Activated CD8-positive, alpha-beta memory T cell treated with anti-CD3 and anti-CD28 coated beads, Interleukin-2, amount 50 U/mL, for 1 hour (primary cell): ENCODE measurements around the gene TEX44.

Experiments used
- DNase-seq: peaks from one replicate; pipeline ENCODE4 v3.0.0-alpha.2; 2020; ENCODE audit errors: extremely low read depth

The TEX44 gene

DNA sequence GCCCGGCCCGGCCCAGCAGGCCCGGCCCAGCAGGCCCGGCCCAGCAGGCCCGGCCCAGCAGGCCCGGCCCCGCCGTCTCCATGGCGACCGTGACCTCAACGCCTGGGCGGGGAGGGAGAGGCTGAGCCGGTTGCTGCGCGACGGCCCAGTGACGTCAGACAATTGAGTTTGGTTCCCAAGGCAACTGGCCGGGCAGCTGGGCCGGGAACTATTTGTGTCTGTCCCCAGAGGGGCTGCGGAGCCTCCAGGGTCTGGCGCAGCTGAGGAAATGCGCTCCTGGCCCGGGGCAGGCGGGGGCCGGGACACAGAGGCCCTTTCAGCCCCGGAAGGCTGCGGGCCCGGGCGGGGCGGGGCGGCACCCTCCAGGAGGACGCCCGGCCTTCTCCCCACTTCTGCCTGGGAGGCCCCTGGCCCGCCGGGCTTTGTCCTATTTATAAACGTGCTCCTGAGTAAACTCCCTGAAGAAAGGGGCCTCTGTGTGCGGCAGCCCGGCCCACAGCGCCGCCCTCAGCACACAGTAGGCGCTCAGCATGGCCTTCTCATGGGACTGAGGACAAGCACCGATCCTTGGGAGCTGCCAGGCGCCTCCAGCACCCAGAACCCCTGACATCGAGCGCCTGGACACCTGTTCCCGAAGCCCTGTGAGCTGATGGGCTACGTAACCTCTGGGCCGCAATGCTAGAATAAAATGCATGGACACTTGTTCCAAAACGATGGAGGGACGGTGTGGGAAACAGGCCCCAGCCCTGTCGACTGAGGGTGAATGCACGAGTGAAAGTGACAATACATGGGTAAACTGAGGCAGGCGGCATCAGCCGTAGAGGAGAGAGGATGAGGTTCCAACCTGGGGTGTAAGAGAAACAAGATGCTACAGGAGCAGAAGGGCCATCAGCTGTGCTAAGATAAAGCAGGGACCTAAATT is 12.3 kb downstream of the TEX44 start:
- DNase-seq = peak; percentile 93

DNA sequence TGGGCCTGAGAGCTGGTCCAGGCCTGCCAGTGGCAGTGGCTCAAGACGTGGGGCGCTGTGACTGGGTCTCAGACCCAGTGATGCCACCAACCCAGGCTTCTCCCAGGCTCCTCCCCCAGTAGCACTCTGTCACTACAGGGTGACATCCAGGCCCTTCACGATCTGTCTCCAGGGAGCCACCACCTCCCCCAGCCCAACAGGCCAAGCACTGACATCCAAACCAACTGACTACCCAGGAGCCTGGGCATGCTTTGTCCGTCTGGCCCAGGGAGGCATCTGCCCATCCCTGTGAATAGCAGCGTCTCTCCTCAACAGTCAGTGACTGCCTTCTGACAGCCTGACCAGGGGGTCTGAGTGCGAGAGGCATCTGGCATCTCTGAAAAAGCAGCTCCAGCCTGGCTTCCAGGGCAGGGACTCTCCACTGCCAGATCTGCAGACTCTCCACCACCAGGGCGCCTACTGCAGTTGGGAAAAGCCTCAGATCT is 13.0 kb downstream of the TEX44 start:
- no peak for DNase-seq

DNA sequence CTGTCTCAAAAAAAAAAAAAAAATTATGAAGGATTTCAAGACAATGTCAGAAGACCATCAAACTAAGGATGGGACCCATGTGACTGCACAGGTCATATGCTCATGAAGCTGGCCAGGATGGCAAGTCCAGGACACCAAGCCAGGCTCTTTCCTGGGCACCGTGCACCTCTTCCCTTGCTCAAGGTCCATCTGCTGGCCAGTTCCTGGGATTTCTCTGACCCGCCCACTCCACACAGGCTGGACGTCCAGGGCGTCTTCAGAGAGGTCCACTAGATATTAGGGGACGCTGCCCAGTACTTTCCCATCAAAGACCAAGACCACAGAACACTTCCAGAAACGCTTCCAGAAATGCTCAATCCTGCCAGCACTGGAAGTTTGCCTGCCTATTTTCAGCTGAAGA is 14.3 kb downstream of the TEX44 start:
- no peak for DNase-seq

DNA sequence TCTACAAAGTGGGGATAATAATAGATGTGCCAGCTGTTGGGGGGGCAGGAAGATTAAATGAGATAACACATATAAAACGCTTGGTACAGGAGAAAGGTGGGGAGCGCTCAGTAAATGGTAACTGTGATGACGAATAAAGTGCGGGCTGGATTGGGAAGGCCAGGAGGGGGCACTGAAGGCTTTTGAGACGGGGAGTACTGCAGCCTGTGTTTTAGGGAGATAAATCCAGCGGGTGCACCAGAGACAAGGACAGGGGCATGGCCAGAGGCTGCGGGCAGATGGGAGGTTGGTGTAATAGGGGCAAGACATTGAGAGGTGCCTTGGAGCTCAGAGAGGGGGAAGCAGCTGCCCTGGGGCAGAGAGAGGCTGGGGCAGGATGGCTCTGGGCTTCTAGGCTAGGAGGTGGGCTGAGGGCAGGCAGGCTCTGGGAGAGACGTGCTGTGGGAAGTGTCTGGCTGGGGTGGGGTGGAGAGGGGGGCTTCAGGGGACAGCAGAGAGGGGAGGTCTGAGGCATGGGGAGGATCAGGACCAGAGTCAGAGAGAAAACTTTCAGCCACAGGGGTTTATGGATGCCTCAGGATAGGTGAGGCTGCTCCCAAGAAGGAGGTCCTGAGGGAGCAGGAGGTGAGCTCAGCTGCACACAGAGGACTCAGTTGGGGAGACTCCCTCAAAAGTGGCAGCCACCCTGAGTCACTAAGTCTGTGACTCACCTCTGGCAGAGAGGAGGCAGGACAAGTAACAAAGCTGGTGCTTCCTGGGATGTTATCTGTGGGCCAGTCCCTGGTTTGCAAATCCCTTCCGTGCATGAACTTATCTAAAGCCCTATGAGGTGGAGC is 18.8 kb downstream of the TEX44 start:
- no peak for DNase-seq

DNA sequence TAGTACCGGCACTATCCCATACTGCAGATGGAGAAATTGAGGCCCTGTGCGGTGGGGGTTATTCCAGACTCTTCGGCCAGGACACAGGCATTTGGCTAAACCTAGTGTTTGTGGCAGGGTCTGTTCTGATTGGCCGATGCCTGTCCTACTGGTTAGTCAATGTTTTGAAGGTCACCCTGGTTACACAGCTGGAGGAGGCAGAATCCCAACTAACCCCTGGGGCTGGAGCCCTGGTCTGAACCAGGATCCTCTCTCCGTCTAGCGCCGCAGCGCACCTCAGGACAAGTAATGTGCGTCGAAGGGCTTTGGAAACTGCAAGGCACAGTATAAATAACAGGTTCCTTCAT is 19.4 kb downstream of the TEX44 start:
- no peak for DNase-seq

DNA sequence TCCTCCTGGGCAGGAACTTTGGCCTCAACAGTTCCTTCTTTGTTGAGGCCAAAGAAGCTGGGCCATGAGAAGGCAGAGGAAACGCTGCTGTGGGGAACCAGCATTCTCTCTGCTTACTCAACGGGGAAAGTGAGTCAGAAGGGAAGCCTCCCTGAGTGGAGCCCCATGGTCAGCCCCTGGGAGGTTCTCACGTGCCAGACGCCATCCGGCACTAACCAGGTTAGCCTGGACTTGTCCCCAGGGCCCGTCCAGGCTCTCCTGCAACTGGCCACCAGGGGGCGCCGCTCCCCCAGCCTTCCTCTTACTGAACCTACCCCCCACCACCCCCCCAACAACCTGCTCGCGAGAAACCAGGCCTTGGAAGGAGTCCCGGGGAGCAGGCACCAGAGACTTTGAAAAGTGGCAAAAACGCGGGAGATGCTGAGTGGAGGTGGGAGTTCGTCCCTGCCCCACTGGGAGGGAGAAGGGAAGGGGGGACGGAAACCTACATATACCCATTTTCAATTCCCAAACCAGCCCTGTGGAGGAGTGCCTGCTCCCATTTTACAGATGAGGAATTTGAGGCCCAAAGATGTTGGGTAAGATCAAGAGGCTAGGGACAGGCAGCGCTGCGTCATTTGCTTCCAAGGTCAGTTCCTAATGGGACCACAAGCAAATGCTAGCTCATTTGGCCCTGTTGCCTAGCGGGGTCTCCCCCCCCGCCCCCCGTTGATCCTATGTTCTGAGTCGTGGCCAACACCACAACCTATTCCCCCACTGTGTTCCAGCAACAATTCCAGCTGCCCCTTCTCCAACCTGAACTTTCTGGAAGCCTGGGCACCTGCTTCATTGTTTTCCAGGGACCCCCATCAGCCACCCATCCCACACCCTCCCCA is 20.0 kb downstream of the TEX44 start:
- DNase-seq = peak; percentile 53

DNA sequence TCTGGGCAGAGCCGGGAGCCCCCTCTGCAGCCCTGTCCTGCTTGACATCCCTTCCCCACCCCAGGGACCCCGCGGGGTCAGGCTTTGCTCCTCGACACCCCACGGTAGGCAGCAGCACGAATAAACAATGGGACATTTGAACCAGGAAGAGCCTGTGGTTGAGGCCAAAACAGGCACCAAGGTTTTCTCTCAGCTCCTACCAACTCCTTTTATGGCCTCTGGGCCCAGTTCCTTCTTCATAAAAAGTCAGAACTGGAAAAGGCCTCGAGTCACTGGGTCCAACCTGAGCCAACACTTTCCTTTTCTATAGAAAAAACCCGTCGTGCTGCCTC is 20.6 kb downstream of the TEX44 start:
- no peak for DNase-seq

DNA sequence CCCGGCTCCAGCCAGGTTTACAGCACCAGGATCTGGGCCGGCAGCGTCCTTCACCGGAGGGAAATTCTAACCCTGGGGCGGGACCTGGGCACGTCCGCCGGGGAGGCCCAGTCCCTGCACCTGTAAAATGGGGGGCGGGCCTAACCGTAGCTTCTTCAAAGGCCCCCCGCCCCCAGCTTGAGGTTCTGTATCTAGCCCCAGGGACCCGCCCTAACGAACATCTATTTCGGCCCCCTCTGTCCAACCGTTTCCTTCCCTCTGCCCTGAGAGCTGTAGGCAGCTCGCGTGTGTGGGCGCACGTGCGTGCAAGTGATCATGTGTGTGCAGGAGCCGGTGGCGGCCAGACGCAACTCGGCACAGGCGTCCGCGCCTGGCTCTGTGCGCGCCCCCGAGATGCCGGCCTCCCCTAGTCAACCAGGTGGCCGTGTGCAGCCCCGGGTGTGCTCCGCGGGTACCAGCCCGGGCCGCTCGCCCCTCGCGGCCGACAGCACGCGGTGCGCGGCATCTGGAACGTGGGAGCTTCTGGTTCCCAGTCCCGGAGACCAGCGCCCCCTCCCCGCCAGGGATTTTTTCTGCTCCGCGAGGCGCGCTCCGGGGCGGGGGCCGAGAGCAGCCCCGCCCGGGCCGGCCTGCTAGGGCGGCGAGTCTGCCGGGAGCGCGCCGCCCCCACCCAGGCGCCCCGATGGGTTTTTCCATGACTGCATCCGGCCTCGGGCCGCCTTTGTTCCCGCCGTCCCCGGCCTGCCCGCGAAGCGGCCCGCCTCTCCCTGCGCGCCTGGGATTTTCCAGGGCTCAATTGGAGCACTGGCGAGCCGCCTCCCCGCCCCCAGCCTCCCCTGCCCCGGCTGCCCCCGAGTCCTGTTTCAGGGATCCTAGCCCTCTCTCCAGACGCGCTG is 21.2 kb downstream of the TEX44 start:
- DNase-seq = no peak

DNA sequence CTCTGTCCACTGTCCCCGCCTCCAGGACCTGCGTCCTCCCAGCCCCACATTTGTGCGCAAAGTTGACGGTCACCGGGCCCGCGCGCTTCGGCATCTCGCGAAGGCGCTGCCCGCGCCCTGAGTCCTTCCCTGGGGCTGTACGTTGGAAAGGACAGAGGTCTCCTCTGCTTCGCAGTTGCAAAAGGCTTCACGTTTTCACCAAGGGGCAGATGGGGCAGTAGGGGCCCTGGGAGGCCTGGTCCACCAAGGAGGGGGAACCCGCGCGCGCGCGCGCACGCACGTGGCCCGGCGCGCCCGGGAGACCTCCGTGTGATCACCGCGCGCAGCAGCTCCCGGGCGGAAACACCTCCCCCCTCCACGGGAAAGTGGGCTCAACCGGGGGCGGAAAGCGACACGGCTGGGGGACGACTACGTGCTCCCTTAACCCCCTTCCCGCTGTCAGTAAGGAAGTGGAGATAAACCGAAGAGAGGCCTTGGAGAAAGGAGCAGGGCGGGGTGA is 21.9 kb downstream of the TEX44 start:
- DNase-seq = no peak

DNA sequence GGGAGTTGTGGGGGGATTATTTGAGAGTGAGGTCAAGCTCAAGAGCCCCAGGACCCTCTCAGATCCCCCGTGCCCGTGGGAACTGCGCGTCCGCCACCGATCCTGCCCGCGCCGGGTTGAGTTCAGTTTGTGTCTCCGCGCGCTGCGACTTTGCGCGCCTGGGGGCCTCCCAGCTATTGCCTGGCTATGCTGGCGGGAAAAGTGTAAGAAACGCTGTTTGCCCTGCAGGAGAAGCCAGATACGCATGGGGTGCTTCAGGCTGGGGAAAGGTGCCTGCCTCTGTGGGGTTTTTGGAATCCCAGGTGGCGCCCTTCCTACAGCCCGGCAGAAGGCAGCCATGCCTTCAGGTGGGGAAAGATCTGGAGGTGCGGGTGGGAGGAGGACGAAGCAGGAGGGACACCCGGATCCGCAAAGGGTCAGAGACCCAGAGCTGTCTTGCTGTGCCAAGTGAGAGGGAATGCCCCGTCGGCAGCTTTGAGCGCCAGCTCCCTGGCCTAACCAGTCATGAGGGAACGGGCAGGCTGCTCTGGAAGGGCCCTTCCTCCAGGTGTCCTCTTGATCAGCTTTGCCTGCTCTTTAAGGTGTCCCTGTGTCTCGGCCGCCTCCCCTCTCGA is 22.5 kb downstream of the TEX44 start:
- no peak for DNase-seq

DNA sequence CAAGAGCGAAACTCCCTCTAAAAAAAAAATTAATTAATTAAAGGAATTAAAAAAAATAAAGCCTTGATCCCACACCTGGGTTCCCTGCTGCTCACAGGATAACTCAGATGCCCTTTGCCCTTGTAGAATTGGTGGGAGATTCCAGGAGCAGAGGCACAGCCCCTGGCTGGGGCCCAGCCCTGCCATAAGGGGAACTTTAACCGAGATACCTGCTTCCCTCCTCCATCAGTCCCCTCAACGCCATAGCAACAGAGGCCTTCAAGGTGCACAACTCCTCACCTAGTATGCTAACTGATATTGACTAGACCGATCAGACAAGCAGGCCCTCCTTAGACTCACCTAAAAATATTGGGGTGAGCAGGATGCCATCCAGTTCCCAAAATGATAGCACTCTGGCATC is 23.6 kb downstream of the TEX44 start:
- no peak for DNase-seq

DNA sequence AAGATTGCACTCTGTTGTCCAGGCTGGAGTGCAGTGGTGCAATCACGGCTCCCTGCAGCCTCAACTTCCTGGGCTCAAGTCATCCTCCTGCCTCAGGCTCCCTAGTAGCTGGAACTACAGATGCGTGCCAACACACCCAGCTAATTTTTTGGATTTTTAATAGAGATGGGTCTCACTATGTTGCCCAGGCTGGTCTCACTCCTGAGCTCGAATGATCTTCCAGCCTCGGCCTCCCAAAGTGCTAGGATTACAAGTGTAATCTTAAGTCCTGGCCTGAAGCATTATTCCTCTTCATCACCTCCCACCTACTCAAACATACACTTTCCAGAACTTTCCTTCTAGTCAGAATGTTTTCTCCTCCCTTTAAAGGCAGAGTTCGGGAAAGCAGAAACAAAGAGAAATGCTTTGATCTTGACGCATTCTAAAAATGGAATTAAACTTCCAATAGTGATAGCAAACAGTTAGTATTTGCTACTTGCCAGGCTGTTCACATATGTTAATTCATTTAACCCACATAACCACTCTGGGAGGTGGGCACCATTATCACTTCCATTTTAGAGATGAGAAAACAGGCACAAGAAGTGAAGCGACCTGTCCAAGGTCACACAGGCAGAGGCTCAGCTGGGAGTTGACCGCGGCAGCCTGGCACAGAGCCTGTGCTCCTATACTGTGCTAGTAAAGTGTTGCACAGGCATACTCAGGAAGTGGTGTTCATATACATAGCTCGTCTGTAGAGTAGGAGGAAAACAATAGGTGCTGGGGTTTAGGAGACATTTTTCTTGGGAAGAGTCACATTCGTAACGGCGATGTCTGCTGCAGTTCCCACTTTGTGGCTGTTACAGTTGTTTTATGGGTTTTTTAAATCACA is 24.6 kb downstream of the TEX44 start:
- DNase-seq = no peak

DNA sequence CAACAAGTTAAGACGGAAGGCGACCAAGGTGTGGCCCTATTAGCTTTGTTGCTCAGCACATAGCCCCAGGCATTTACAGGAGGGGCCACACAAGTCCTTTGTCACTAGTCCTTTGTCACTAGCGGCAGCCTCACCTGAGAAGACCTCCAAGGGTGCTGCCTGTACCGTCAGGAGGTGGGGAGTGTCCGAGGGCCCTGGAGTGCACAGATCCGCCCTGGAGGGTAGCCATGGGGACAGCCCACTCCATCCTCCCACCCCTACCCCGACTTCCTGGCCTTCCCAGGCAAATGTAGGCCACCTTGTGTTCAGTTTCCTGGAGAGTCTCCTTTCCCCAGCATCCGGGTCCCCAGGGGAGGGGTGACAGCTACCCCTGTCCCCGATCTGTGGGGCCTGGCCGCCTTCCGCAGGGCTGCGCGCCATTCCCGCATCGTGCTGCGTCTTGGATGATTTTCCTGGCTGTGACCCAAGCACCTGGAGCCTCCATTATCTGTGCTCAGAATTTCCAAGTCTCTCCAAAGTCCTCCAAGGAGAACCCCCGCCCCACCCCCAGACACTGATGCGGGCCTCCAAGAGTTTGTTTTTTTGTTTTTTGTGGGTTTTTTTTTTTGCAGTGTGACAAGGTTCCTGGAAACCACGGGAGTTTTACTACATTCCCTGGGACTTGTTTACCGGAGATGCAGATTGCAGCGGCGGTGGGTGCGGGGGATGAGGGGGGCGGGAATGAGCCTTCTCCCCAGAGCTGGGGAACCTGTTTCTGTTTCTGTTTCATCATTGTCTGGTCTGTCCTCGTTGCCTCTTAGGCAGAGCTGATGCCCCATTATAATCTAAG is 28.6 kb downstream of the TEX44 start:
- DNase-seq = no peak

DNA sequence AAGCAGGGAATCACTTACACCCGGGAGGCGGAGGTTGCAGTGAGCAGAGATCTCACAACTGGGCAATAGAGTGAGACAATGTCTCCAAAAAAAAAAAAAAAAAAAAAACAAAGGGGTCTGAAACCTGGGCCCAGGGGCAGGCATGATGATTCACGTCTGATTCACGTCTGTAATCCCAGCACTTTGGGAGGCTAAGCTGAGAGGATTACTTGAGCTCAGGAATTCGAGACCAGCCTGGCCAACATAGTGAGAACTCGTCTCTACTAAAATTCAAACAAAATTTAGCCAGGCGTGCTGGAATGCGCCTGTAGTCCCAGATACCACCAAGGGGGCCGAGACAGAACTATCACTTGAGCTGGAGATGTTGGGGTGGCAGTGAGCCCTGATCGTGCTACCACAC is 30.3 kb downstream of the TEX44 start:
- no peak for DNase-seq

DNA sequence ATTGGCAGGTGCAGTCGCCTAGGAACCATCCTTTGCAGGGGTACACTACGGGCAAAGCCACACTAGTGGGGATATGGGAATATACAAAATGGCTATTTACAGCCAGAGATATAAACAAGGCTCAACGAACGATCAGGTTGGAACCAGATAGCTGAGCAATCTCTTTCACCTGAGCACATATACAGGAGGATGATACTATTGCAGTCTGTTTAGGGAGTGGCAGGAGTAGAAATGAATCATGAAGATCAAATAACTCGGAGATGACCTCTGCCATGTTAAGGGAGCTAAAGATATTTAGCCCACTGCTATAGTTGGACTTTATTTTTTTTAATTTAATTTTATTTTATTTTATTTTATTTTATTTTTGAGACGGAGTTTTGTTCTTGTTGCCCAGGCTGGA is 33.8 kb downstream of the TEX44 start:
- no peak for DNase-seq

DNA sequence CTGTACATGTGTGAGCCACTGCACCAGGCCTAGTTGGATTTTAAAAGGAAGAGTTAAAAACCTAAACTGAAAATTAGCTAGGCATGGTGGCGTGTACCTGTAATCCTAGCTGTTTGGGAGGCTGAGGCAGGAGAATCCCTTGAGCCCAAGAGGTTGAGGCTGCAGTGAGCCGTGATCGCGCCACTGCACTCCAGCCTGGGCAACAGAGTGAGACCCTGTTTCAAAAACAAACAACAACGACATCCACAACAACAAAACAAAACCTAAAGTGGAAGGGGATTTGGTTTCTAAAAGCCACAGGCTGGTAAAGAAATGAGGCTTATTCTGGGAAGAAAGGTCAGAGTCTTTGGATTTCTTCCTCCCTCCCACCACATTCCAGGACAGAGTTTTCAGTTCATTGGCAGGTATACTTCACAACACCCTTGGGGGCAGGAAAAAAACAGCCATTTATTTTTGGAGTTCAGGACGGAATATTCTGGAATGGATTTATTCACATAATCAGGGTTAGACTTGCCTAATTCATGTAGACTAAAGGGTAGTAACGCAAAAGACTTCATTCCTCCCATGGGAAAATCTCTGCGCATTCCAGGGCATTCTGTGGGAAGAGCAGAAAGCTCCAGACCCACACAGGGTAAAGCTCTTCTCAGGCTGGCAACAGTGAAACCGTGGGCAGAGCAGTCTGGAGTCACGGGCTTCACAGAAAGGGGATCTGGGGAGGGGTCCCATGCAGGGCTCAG is 34.9 kb downstream of the TEX44 start:
- DNase-seq = no peak

DNA sequence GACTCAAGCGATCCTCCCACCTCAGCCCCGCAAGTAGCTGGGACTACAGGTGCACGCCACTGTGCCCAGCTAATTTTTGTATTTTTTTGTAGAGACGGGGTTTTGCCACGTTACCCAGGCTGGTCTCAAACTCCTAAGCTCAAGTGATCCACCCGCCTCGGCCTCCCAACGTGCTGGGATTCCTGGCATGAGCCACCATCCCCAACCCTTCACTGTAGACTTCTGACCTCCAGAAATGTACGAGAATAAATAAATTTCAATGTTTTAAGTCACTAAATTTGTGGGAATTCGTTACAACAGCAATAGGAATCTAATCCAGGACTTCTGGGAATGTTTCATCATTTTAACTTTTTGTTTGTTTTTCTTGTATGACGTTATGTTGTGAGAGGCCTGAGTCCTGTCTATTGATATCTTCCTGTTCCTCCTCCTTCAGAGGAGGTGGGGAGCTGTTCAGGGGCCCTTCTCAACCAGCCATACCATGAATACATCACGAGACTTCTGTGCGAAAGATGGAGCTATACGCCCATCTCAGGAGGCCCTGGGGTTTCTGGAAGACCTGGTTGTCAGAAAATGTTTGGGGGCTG is 40.0 kb downstream of the TEX44 start:
- DNase-seq = no peak
